ENCODE measurements around the gene TMEM114.
A peak's percentile ranks its signal among the peaks of the same experiment; 100 is the strongest.

TMEM114 gene

GRCh38 chr16:8611122-8611521 lies 20.8 kb upstream of the TMEM114 start:
- DNase-seq = no peak

- no peak for DNase-seq
Measured at GRCh38 chr16:8607214-8607613, 16.9 kb upstream of the TMEM114 start.

- no peak for DNase-seq
Measured at GRCh38 chr16:8605554-8605953, 15.2 kb upstream of the TMEM114 start.

DNA sequence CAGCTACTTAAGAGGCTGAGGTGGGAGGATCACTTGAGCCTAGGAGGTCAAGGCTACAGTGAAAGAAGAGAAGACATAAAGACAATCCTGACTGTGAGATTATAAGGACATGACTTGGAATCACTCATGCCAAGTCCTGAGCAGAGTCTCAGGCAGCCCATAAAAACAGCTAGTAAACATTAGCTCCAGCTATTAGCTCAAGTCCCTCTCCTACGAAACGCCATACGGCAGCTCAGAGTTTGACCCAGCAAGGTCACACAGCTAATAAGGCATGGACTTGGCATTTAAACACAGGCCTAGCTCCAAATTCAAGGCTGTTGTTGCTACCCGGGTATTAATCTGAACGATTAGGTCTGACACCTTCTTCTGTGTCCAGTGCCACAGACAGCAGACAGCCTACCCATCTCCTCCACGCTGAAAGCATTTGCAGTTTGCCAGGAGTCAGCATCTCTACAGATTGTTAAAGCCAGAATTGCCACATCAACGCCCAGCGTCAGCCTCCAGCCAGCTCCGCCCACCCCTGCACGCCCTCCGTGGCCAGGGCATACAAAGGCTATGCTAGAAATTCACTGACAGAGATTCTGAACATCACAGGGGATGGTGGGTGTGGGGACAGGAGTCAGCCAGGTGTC lies 9.9 kb upstream of the TMEM114 start:
- DNase-seq = peak in 2 of 4 experiments; percentile 43 to 62

GRCh38 chr16:8596581-8596980 lies 6.3 kb upstream of the TMEM114 start:
- no peak for DNase-seq

GRCh38 chr16:8595783-8596182 lies 5.5 kb upstream of the TMEM114 start:
- no peak for DNase-seq

- DNase-seq = peak in 3 of 4 experiments; percentile 22 to 50 (median 25)
Measured at GRCh38 chr16:8594149-8594666, 3.9 kb upstream of the TMEM114 start.

- DNase-seq = no peak
Measured at GRCh38 chr16:8591451-8591850, 1.1 kb upstream of the TMEM114 start.

DNA sequence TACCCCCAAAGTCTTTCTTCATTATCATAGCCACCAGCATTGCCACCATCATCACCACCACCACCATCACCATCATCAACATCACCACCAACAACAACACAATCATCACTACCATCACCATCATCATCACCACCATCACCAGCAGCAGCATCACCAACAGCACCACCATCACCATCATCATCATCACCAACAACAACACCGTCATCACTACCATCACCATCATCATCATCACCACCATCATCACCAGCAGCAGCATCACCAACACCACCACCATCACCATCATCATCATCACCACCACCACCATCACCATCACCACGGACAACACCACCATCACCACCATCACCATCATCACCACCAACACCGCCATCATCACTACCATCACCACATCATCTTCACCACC lies 500 bp upstream of the TMEM114 start:
- DNase-seq = no peak

DNA sequence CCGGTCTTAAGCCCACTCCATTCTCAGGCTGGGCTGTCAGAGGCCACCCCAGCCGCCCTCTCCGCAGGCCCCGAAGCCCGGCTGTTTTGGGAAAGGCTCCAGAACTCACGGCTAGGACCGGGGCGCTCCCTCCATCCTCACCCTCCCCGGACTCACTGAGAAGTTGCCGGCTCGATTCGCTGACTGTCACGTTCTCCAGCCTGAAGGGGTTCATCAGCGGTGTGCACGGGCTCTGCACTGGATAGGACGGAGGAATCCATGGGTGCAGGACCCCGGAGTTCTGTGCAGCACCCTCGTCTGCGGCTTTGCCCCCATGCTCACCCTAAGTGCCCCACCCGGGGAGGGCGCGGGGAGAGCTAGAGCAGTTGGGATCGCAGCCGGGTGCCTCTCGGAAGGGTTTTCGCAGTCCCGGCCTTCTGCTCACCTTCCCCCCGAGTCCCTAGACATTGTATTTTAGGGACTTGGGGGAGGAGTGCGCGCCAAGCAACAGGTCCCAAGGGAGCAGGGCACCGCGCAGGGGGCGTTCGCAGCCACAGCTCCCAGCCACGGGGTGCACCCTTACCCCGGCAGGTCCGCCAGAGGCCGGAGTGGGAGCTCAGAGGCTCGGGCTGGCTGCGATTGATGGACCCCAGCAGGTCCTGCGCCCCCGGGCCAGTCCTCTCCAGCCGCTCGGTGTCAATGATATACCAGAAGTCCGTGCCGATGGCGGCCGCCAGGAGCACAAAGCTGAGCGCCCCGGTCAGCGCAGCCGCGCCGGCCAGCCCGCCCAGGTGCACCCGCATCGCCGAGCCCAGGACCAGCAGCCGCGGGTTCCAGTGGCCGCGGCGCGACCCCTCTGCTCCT lies 1.0 kb downstream of the TMEM114 start:
- DNase-seq = peak in 1 of 4 experiments; percentile 47

- DNase-seq = no peak
Measured at GRCh38 chr16:8588682-8589056, 1.6 kb downstream of the TMEM114 start.

GRCh38 chr16:8587065-8587464 lies 3.2 kb downstream of the TMEM114 start:
- no peak for DNase-seq

DNA sequence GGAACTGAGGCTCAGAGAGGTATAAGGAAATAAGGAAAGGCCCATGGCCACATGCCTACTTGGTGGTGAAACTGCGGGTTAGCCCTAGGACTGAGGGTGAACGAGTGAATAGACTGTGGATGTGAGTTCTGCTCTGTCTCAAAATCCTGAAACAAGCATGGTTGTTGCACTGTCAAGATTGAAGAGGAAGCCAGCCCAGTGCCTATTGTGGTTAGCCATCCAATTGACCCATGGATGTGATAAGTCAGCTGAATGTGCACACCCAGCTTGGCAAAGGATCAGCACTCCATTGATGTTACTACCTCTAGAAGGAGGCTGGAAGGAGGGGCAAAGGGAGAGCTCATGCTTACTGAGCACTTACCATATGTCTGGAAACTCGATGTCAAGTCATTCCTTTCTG lies 4.5 kb downstream of the TMEM114 start:
- peak in 3 of 4 experiments; percentile 55 to 69 (median 58) for DNase-seq

DNA sequence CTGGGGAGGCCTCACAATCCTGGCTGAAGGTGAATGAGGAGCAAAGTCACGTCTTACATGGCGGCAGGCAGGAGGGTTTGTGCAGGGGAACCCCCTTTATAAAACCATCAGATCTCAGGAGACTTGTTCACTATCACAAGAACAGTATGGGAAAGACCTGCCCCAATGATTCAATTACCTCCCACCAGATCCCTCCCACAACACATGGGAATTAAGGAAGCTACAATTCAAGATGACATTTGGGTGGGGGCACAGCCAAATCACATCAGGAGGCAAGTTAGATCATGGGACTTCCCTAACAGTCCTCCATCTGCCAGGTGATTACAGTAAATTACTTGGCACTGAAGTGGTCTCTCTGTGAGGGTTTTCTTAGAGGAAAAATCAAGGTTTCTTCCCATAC lies 5.3 kb downstream of the TMEM114 start:
- peak; percentile 51 to 78 (median 63) for DNase-seq

DNA sequence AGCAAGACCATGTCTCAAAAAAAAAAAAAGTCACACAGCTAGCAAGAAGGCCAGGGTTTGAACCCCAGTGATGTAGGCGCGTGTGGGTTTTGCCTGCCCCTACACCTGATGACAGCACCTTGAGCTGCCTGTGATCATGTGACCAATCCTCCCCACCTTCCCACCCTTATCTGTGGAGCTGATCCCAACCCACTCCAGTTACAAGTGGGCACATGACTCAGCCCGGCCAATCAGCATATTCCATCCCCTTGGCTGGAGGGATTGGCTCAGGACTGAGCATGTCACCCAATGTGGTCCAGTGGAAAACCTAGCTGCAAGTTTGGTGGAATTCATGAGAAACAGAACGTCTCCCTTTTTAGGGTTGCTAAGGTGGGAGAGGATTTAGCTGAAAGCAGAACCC lies 6.6 kb downstream of the TMEM114 start:
- peak; percentile 53 to 77 (median 68) for DNase-seq

- peak in 3 of 4 experiments; percentile 61 to 69 (median 63) for DNase-seq
Measured at GRCh38 chr16:8583199-8583598, 7.1 kb downstream of the TMEM114 start.

DNA sequence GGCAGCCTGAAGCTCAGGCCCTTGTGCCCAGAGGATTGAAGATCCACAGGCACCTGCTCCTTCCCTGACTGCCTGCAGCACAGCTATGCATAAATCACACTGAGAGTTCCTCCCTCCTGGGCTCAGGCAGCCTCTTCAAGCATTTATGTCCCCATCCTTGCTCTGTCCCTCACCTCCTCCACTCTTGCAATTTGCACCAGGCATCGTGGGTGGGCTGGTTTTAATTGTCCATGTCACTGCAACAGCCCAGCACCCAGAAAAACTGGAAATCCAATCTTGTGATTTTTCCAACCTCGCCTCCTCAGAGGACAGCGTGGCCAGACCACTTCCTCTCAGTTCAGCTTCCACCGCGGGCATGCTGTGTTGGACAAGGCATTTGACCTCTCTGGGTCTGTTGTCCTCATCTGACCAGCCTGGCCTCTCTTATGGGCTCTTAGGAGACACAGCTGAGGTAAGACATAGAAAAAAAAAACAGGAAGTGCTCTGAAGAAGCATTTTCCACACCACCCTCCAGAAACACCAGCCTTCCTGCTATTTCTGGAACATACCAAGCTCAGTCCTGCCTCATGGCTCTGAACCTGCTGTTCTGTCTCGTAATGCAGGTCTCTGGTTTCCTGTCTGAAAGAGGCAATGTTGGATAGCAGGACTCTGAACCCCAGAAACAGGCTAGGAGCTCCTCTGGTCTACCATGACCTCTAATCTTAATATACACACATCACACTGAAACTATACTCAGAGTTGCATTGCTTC lies 8.3 kb downstream of the TMEM114 start:
- peak; percentile 94 to 99 (median 96) for DNase-seq

DNA sequence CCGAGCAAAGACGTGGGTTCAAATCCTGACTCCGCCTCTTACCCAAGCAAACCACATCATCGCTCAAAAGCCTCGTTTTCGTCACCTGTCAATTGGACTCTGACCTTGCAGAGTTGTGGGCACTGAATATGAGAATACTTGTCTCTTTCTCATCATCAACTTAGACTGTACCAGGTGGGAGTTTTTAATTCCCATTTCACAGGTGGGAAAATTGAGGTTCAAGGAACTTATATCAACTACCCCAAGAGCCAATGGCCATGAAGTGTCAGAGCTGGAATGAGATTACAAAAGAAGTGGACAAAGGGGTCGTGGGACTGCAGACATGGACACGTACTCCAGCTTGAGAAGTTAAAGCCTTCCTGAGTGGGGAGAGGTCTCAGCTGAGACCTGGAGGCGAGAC lies 10.8 kb downstream of the TMEM114 start:
- DNase-seq = no peak

DNA sequence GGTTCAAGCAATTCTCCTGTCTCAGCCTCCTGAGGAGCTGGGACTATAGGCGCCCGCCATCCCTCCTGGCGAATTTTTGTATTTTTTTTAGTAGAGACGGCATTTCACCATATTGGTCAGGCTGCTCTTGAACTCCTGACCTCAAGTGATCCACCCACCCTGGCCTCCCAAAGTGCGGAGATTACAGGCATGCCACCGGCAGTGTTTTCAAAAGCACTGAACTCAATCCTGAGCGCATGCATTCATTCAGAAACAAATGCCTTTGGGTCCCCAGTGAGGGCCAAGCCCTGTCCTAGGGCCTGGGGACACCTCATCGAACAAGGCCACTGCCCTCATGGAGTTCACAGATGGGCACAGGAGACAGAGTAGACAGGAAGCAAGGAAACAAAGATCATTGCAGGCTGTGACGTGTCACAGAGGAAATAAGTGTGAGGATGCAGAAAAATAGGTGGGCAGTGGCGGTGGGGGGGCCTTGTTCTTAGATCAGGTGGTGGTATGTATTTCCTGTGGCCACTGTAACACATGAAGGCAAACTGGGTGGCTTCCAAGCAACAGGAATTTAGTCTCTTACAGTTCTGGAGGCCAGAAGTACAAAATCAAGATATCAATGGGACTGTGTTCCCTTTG lies 12.5 kb downstream of the TMEM114 start:
- no peak for DNase-seq

DNA sequence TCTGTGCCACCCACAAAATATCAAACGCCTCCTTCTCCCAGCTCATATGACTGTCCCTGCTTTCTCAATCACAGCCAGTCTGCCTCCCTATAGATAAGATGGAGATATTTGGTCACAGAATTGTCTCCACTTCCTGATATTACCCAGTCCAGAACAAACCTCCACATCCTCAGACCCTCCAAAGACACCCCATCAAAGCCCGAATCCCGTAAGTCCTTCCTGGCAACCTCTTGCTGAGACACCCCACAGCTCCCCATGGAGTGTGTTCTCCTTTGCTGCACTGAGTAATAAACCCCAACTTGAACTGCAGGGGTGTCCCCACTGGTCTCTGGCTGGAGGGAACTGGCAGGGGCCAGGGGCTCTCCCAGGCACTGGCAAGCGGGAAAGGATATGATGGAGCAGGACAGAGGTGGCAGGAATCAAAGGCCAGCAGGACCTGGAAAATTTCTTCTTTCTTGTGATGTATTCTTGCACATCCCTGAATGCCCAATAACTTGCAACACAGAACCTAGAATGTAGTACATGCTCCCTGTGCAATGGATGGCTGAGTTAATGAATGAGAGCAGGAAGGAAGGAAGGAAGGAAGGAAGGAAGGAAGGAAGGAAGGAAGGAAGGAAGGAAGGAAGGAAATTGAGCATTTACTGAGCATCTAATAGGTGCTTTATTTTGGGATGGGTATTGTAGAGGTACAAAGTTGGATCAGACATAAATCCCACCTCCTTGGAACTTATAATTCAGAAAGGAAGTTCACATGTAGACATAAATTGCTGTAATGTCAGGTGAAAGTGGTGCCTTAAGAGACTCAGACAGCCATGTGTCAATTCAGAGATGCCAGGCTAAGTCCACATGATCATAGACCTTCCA lies 13.9 kb downstream of the TMEM114 start:
- DNase-seq = peak in 3 of 4 experiments; percentile 43 to 62 (median 46)

GRCh38 chr16:8575399-8575798 lies 14.9 kb downstream of the TMEM114 start:
- no peak for DNase-seq
